T47D (cell line): ENCODE results near the gene RPTOR.
"Not testable (repeated sequence)": the region's sequence is repeated elsewhere in the genome, so short reads cannot be mapped to it uniquely, and the experiment has no call there.

ENCODE experiments used
- DNase-seq, 2 experiments: peaks; one replicate each; pipeline versions ENCODE4 v3.0.0 to v3.0.0-alpha.2; 2011 to 2012; ENCODE audit warnings: low read depth in 1 of 2, low spot score in 1 of 2
- JUND ChIP-seq: IDR thresholded peaks from 2 replicates; pipeline ENCODE4 v1.6.1; 2012; ENCODE audit warnings: low read depth
- in situ Hi-C: cut with HindIII; loops from 2 replicates; pipeline ENCODE4 v1.10.0; 2016; ENCODE audit warnings: low sequenced_read_pairs, low pct_unique_long_range_greater_than_20kb

RPTOR gene

GRCh38 chr17:80520810-80521455, 23.7 kb upstream of the RPTOR start:
- in situ Hi-C loops = no loop called here
- TF ChIP-seq JUND = no peak
- no peak for DNase-seq

GRCh38 chr17:80523054-80523744, 21.4 kb upstream of the RPTOR start:
- no peak for TF ChIP-seq JUND
- DNase-seq = no peak
- in situ Hi-C loops = no loop called here

- no peak for TF ChIP-seq JUND
- no peak for DNase-seq
- in situ Hi-C loops = no loop called here
Measured at GRCh38 chr17:80523956-80524712, 20.5 kb upstream of the RPTOR start.

GRCh38 chr17:80526116-80526910, 18.3 kb upstream of the RPTOR start:
- no peak for DNase-seq
- no peak for TF ChIP-seq JUND
- in situ Hi-C loops = no loop called here

- no peak for TF ChIP-seq JUND
- no peak for DNase-seq
- in situ Hi-C loops = no loop called here
Measured at GRCh38 chr17:80527016-80527645, 17.5 kb upstream of the RPTOR start.

- in situ Hi-C loops = no loop called here
Measured at GRCh38 chr17:80528536-80528935, 16.1 kb upstream of the RPTOR start.

GRCh38 chr17:80529104-80529903, 15.3 kb upstream of the RPTOR start:
- no peak for DNase-seq
- no peak for TF ChIP-seq JUND
- in situ Hi-C loops = no loop called here

More at GRCh38 chr17:80528536-80528935, 16.1 kb upstream of the RPTOR start:
- DNase-seq = no peak
- no peak for TF ChIP-seq JUND

GRCh38 chr17:80529904-80530292, 14.7 kb upstream of the RPTOR start:
- no peak for DNase-seq
- no peak for TF ChIP-seq JUND
- in situ Hi-C loops = no loop called here

GRCh38 chr17:80531400-80531799, 13.2 kb upstream of the RPTOR start:
- in situ Hi-C loops = no loop called here
- no peak for TF ChIP-seq JUND
- no peak for DNase-seq

GRCh38 chr17:80537386-80537785, 7.3 kb upstream of the RPTOR start:
- in situ Hi-C loops, DNase-seq: not testable (repeated sequence)

GRCh38 chr17:80538484-80538883, 6.2 kb upstream of the RPTOR start:
- DNase-seq = no peak
- no peak for TF ChIP-seq JUND
- in situ Hi-C loops = no loop called here
